Gastrocnemius medialis (tissue), 4 donors: Measurements from ENCODE around the gene TNK1.

Experiments used
- POLR2A ChIP-seq, 2 donors: fragments of 450-650 bp; IDR thresholded peaks; one replicate each; pipeline ENCODE4 v1.6.1; 2017; ENCODE audit warnings: antibody characterized with exemption in 2 of 2, mild to moderate bottlenecking in 2 of 2, moderate library complexity in 2 of 2
- TF ChIP-seq, protein P1 (sequence below), 5 experiments: fragments of 450-650 bp in 3 of 5; fragments of 200-600 bp in 2 of 5; sonication (generic) in 2 of 5; IDR thresholded peaks in 4 of 5; conservative IDR thresholded peaks in 1 of 5; 1 replicate in 4 of 5; 2 replicates in 1 of 5; pipeline ENCODE4 v1.5.1; 2016 to 2019; ENCODE audit warnings: antibody characterized with exemption in 5 of 5, mild to moderate bottlenecking in 3 of 5, moderate library complexity in 3 of 5

DNA sequence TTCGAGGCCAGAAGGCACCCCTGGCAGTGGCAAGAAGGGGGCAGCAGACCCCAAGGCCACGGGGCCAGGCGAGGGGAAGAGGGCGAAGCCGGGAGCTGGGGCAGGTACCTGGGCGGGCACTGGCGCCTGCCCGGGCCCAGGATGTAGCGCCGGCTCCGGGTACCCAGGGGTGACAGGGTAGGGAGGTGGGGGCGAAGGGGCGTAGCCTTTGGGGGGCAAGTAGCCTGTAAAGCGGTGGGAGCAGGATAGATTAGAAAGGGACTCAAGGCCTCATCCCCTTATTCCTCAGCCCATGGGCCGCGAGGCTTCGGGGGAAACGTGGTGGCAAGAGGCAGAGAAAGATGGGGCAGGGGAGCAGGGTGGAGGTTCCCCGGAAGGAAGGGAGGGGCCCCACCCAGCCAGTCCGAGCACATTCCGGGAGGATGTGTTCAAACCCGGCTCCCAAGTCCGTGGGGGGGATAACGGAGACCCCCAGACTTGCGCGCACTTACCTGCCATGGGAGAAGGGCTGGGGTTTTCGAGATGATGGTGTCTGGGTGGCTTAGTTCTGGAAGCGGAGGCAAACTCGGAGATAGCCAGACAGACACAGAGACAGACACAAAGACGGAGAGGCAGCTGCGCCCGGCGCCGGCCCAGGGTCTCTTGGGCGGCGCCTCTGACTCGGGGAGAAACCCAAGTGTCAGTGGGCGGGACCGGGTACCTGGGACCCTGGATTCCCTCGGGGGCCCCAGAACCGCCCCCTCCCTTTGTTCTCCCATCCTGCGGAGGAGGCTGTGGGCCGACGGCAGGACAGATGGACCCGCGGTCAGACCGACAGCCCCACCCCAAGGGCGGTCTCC is 12.9 kb downstream of the TNK1 start:
- TF ChIP-seq POLR2A (IDR thresholded peaks at IDR 0.05), result no peak
- TF ChIP-seq, protein P1, sequence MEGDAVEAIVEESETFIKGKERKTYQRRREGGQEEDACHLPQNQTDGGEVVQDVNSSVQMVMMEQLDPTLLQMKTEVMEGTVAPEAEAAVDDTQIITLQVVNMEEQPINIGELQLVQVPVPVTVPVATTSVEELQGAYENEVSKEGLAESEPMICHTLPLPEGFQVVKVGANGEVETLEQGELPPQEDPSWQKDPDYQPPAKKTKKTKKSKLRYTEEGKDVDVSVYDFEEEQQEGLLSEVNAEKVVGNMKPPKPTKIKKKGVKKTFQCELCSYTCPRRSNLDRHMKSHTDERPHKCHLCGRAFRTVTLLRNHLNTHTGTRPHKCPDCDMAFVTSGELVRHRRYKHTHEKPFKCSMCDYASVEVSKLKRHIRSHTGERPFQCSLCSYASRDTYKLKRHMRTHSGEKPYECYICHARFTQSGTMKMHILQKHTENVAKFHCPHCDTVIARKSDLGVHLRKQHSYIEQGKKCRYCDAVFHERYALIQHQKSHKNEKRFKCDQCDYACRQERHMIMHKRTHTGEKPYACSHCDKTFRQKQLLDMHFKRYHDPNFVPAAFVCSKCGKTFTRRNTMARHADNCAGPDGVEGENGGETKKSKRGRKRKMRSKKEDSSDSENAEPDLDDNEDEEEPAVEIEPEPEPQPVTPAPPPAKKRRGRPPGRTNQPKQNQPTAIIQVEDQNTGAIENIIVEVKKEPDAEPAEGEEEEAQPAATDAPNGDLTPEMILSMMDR (IDR thresholded peaks at IDR 0.05 in 4 of 5, conservative IDR thresholded peaks at IDR 0.05 in 1 of 5), result no peak
